Hepatocyte (in vitro differentiated cells): Measurements from ENCODE around the gene LCMT1.

Experiments
- CTCF ChIP-seq: fragments of 200-600 bp; sonication (generic); IDR thresholded peaks from 2 replicates; pipeline ENCODE4 v1.5.1; 2016; ENCODE audit warnings: antibody characterized with exemption, mild to moderate bottlenecking; ENCODE audit not compliant: poor library complexity
- EZH2 ChIP-seq: fragments of 200-600 bp; sonication (generic); IDR thresholded peaks from 2 replicates; pipeline ENCODE4 v1.6.1; 2016; ENCODE audit warnings: antibody characterized with exemption, mild to moderate bottlenecking, borderline replicate concordance

GRCh38 chr16:25100511-25100910 lies 11.0 kb upstream of the LCMT1 start:
- TF ChIP-seq CTCF: no peak
- TF ChIP-seq EZH2: no peak
